ENCODE results near the gene NPPB. TPM values are rescaled to one million over a fixed set of nuclear protein-coding genes. Genes with fewer than 3 reads are reported as not detected.
A peak's percentile ranks its signal among the peaks of the same experiment; 100 is the strongest.

NPPB gene
- total RNA-seq, 2 donors from 2014 or later: 45.8 to 51.9 TPM

DNA sequence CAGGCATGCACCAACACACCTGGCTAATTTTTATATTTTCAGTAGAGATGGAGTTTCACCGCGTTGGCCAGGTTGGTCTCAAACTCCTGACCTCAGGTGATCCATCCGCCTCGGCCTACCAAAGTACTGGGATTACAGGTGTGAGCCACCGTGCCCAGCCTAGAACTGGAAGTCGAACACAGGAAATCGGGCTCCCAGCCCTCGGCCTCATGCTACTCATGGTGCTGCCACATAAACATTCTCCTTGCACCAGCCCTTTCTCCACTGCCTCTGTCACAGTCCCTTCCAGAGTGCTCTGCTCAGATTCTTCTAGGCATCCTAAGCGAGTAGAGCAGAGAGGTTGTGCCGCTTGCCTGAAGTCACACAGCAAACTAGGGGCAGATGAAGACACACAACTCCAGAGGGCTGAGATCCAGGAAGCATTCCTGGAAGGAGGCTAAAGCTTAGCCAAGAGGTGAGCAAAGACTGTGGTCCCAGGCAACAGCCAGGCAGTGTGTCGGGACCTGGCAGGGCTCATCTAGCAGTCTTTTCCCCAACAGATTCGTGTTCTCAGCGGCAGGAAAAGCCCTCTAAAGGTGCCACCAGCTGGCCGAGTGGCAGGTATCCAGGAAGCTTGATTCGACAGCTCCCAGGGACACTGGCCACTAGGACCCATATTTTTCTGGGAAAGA, 29.6 kb upstream of the NPPB start:
- no peak overlapping the region for H3K27ac Mint-ChIP-seq
- no peaks in the 10 kb centered on the region for H3K27me3 Mint-ChIP-seq (ENCODE audit: insufficient read depth)
- H3K4me1 ChIP-seq (ENCODE audit: control insufficient read depth, insufficient read depth, low read length): no peaks in the 10 kb centered on the region
- H3K36me3 ChIP-seq (ENCODE audit: control insufficient read depth, insufficient read depth, low read length): no peaks in the 10 kb centered on the region
- H3K9me3 Mint-ChIP-seq: no peaks in the 10 kb centered on the region
- H3K27ac ChIP-seq (ENCODE audit: low read depth, low read length): no peak overlapping the region
- TF ChIP-seq, protein P1, sequence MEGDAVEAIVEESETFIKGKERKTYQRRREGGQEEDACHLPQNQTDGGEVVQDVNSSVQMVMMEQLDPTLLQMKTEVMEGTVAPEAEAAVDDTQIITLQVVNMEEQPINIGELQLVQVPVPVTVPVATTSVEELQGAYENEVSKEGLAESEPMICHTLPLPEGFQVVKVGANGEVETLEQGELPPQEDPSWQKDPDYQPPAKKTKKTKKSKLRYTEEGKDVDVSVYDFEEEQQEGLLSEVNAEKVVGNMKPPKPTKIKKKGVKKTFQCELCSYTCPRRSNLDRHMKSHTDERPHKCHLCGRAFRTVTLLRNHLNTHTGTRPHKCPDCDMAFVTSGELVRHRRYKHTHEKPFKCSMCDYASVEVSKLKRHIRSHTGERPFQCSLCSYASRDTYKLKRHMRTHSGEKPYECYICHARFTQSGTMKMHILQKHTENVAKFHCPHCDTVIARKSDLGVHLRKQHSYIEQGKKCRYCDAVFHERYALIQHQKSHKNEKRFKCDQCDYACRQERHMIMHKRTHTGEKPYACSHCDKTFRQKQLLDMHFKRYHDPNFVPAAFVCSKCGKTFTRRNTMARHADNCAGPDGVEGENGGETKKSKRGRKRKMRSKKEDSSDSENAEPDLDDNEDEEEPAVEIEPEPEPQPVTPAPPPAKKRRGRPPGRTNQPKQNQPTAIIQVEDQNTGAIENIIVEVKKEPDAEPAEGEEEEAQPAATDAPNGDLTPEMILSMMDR (conservative IDR thresholded peaks at IDR 0.05): no peak
- no peak for DNase-seq
- no peak overlapping the region for H3K4me3 ChIP-seq (ENCODE audit: low read length)
- H3K9ac ChIP-seq (ENCODE audit: extremely low read depth, low read length, poor library complexity, severe bottlenecking): no peak overlapping the region
- H3K4me3 Mint-ChIP-seq: no peak overlapping the region
- no peaks in the 10 kb centered on the region for H3K36me3 Mint-ChIP-seq (ENCODE audit: low read depth)
- H3K9me3 ChIP-seq (ENCODE audit: control insufficient read depth, low read length): no peaks in the 10 kb centered on the region
- H3K4me1 Mint-ChIP-seq: peaks cover under 1% of the 10 kb centered on the region
- no peaks in the 10 kb centered on the region for H3K27me3 ChIP-seq (ENCODE audit: control insufficient read depth, insufficient read depth, low read length, poor library complexity, severe bottlenecking)
- 89 to 91% methylated on average over 15 of the region's 15 CpGs for WGBS, 2 experiments (ENCODE audit: insufficient coverage in 1 of 2, insufficient read length in 1 of 2)

DNA sequence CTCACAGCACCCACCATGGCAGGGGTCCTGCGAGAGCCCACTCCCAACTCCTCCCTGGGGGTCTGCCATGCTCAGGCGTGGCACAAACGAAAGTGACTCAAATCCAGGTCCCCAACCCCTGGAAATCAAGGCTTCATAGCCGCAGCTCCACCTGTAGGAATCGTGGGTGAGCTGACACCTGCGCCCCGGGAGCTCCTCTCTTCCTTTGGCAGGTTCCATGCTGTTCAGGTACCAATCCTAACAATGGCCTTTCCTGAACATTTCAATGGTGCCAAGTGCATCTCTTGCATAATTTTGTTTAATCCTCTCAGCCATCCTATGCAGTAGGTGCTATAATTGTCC, 28.9 kb upstream of the NPPB start:
- H3K27me3 ChIP-seq (ENCODE audit: control insufficient read depth, insufficient read depth, low read length, poor library complexity, severe bottlenecking): no peaks in the 10 kb centered on the region
- Mint-ChIP-seq H3K4me1 (peaks cover 8% of the 10 kb centered on the region), H3K36me3 (ENCODE audit: low read depth) (no peaks in the 10 kb centered on the region), H3K9me3 (no peaks in the 10 kb centered on the region), H3K4me3 (no peak overlapping the region), H3K27me3 (ENCODE audit: insufficient read depth) (no peaks in the 10 kb centered on the region), H3K27ac (no peak overlapping the region)
- H3K36me3 ChIP-seq (ENCODE audit: control insufficient read depth, insufficient read depth, low read length): no peaks in the 10 kb centered on the region
- no peaks in the 10 kb centered on the region for H3K9me3 ChIP-seq (ENCODE audit: control insufficient read depth, low read length)
- H3K4me3 ChIP-seq (ENCODE audit: low read length): no peak overlapping the region
- TF ChIP-seq, protein P1 (conservative IDR thresholded peaks at IDR 0.05): peak; percentile 13
- H3K9ac ChIP-seq (ENCODE audit: extremely low read depth, low read length, poor library complexity, severe bottlenecking): no peak overlapping the region
- peaks cover 5% of the 10 kb centered on the region for H3K4me1 ChIP-seq (ENCODE audit: control insufficient read depth, insufficient read depth, low read length)
- no peak overlapping the region for H3K27ac ChIP-seq (ENCODE audit: low read depth, low read length)
- 87 to 90% methylated on average over 5 to 7 of the region's 7 CpGs for WGBS, 2 experiments (ENCODE audit: insufficient coverage in 1 of 2, insufficient read length in 1 of 2)
- DNase-seq: no peak

DNA sequence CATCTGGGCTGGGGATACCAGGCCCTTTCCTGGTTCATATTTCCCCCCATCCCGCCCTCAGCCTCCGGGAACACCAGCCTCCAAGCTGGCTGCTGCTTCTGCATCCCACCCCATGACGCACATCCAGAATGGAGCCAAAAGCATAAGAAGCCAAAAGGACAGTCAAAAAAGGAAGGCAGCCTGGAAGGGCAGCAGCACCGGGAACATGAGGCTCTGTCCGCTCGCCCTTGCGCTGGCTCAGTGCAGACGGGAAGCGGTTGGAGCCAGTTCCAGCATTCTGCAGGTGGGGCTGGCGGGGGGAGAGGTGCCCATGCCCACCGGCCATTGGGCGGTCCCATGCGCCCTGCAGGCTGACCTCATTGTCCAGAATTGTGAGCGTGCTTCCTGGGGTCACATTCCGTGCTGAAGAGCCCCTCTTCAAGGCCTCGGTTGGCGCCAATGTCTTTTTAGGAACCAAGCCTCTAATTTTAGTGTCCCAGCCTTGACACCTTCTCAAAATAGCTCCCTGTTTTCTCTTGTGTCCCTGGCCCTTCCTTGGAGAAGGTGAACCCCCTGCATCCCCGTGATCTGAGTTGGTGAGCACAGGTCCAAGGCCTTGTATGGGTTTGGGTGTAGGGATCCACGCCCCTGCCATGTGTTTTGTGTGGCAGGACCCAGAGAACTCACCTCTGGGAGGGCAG, 28.4 kb upstream of the NPPB start:
- no peak overlapping the region for H3K4me3 Mint-ChIP-seq
- no peaks in the 10 kb centered on the region for H3K9me3 ChIP-seq (ENCODE audit: control insufficient read depth, low read length)
- no peaks in the 10 kb centered on the region for H3K9me3 Mint-ChIP-seq
- TF ChIP-seq, protein P1 (conservative IDR thresholded peaks at IDR 0.05): no peak
- no peaks in the 10 kb centered on the region for H3K27me3 Mint-ChIP-seq (ENCODE audit: insufficient read depth)
- 95 to 96% methylated on average over 17 to 19 of the region's 19 CpGs for WGBS, 2 experiments (ENCODE audit: insufficient coverage in 1 of 2, insufficient read length in 1 of 2)
- no peak for DNase-seq
- H3K4me1 Mint-ChIP-seq: peaks cover 8% of the 10 kb centered on the region
- H3K4me3 ChIP-seq (ENCODE audit: low read length): no peak overlapping the region
- H3K4me1 ChIP-seq (ENCODE audit: control insufficient read depth, insufficient read depth, low read length): peaks cover 6% of the 10 kb centered on the region
- H3K27ac ChIP-seq (ENCODE audit: low read depth, low read length): no peak overlapping the region
- H3K9ac ChIP-seq (ENCODE audit: extremely low read depth, low read length, poor library complexity, severe bottlenecking): no peak overlapping the region
- no peaks in the 10 kb centered on the region for H3K36me3 Mint-ChIP-seq (ENCODE audit: low read depth)
- H3K27me3 ChIP-seq (ENCODE audit: control insufficient read depth, insufficient read depth, low read length, poor library complexity, severe bottlenecking): no peaks in the 10 kb centered on the region
- H3K36me3 ChIP-seq (ENCODE audit: control insufficient read depth, insufficient read depth, low read length): no peaks in the 10 kb centered on the region
- H3K27ac Mint-ChIP-seq: no peak overlapping the region

All from endodermal cell (in vitro differentiated cells).